H1 (cell line): ENCODE measurements around the gene GRAMD1B. TPM values are rescaled to one million over a fixed set of nuclear protein-coding genes. Genes with fewer than 3 reads are reported as not detected.

Source experiments
- CTCF ChIA-PET: fragments of 300-600 bp; sonication (Branson Sonifier 250); formaldehyde crosslinking; loops from one replicate; lab custom pipeline; 2021; ENCODE audit not compliant: partially characterized antibody; lab: Charles Lee
- POLR2A ChIA-PET: fragments of 300-600 bp; sonication (Branson Sonifier 250); formaldehyde crosslinking; loops from one replicate; lab custom pipeline; 2021; ENCODE audit warnings: inconsistent platforms; ENCODE audit not compliant: partially characterized antibody; lab: Charles Lee
- DNase-seq, 2 experiments: peaks; one replicate each; pipeline versions ENCODE4 v3.0.0 to v3.0.0-alpha.2; 2010 to 2022; ENCODE audit warnings: low spot score in 2 of 2, low read depth in 1 of 2, mixed read lengths in 1 of 2
- FAIRE-seq: peaks from 2 replicates; lab custom pipeline; 2011; peaks lifted over from hg19 to GRCh38; lab: Jason Lieb, UNC
- H2AFZ ChIP-seq: 2 replicates; pipeline ENCODE4 v1.8.1; 2012; ENCODE audit warnings: low read length, inconsistent platforms
- H2AK5ac ChIP-seq: 2 replicates; pipeline ENCODE4 v1.6.1; 2013; ENCODE audit warnings: low read depth, low read length
- H2BK120ac ChIP-seq: replicated peaks from 2 replicates; pipeline ENCODE3; 2013; ENCODE audit warnings: low read depth, low read length, inconsistent platforms
- H2BK12ac ChIP-seq: 2 replicates; pipeline ENCODE4 v1.6.1; 2013; ENCODE audit warnings: low read depth, low read length
- H2BK15ac ChIP-seq: 2 replicates; pipeline ENCODE4 v1.6.1; 2013; ENCODE audit warnings: low read length
- H2BK20ac ChIP-seq: 2 replicates; pipeline ENCODE4 v1.6.1; 2013; ENCODE audit warnings: low read length
- H2BK5ac ChIP-seq: 2 replicates; pipeline ENCODE4 v1.6.1; 2013; ENCODE audit warnings: low read depth, low read length
- H3K14ac ChIP-seq: 2 replicates; pipeline ENCODE4 v1.6.1; 2013; ENCODE audit warnings: inconsistent platforms; ENCODE audit not compliant: insufficient read length
- H3K18ac ChIP-seq: 2 replicates; pipeline ENCODE4 v1.6.1; 2013; ENCODE audit warnings: low read length; ENCODE audit errors: extremely low read depth
- H3K23ac ChIP-seq: 2 replicates; pipeline ENCODE4 v1.6.1; 2013; ENCODE audit warnings: inconsistent platforms; ENCODE audit not compliant: insufficient read length
- H3K23me2 ChIP-seq: 2 replicates; pipeline ENCODE4 v1.6.1; 2013; ENCODE audit warnings: low read depth, low read length
- H3K27ac ChIP-seq: 2 replicates; pipeline ENCODE4 v1.6.1; 2011; ENCODE audit warnings: low read depth, low read length, inconsistent platforms
- H3K27me3 ChIP-seq, 4 experiments: replicated peaks in 1 of 4; 1 replicate in 1 of 4; 2 replicates in 3 of 4; pipeline versions ENCODE4 v1.6.1 to v1.8.1; 2011 to 2013; ENCODE audit warnings: low read length in 3 of 4, mild to moderate bottlenecking in 3 of 4, inconsistent platforms in 2 of 4, mixed read lengths in 2 of 4, moderate library complexity in 1 of 4; ENCODE audit not compliant: control insufficient read depth in 3 of 4, insufficient read depth in 3 of 4; ENCODE audit errors: extremely low read depth in 1 of 4
- H3K36me3 ChIP-seq, 4 experiments: 2 replicates each; pipeline versions ENCODE4 v1.6.1 to v1.8.1; 2011 to 2013; ENCODE audit warnings: mild to moderate bottlenecking in 4 of 4, low read length in 3 of 4, moderate library complexity in 2 of 4, control low read depth in 1 of 4, inconsistent platforms in 1 of 4; ENCODE audit not compliant: insufficient read depth in 4 of 4, control insufficient read depth in 2 of 4
- H3K4ac ChIP-seq: replicated peaks from 2 replicates; pipeline ENCODE3; 2013; ENCODE audit warnings: low read length, low read depth, mixed read lengths, inconsistent platforms; ENCODE audit not compliant: insufficient read length
- H3K4me1 ChIP-seq, 4 experiments: replicated peaks in 1 of 4; 1 replicate in 1 of 4; 2 replicates in 3 of 4; pipeline versions ENCODE4 v1.6.1 to v1.8.1; 2011 to 2013; ENCODE audit warnings: low read length in 3 of 4, inconsistent platforms in 2 of 4, mixed read lengths in 1 of 4; ENCODE audit not compliant: insufficient read depth in 4 of 4, control insufficient read depth in 3 of 4
- H3K4me2 ChIP-seq, 2 experiments: 2 replicates each; pipeline versions ENCODE4 v1.6.1 to v1.8.1; 2011 to 2013; ENCODE audit warnings: low read depth in 2 of 2, low read length in 2 of 2, control low read depth in 1 of 2, inconsistent platforms in 1 of 2, mild to moderate bottlenecking in 1 of 2; ENCODE audit not compliant: insufficient read depth in 1 of 2
- H3K4me3 ChIP-seq, 4 experiments: fragments of 200-600, 300-600 bp in 1 of 4; sonication (generic), shearing (Covaris generic), sonication (Bioruptor Twin) in 1 of 4; 2 replicates each; pipeline versions ENCODE4 v1.5.1 to v1.8.1; 2011 to 2016; ENCODE audit warnings: low read length in 4 of 4, low read depth in 3 of 4, control low read depth in 2 of 4, inconsistent platforms in 2 of 4, mild to moderate bottlenecking in 2 of 4, mixed read lengths in 1 of 4, moderate library complexity in 1 of 4; ENCODE audit not compliant: insufficient read depth in 2 of 4; ENCODE audit errors: extremely low read depth in 1 of 4
- H3K56ac ChIP-seq: replicated peaks from 2 replicates; pipeline ENCODE3; 2013; ENCODE audit warnings: low read depth, mild to moderate bottlenecking, mixed read lengths, low read length, inconsistent platforms; ENCODE audit not compliant: insufficient read length
- H3K79me1 ChIP-seq: 2 replicates; pipeline ENCODE4 v1.6.1; 2013; ENCODE audit warnings: low read depth, low read length, control low read depth
- H3K79me2 ChIP-seq, 2 experiments: 2 replicates each; pipeline versions ENCODE4 v1.6.1 to v1.8.1; 2012 to 2013; ENCODE audit warnings: low read length in 2 of 2, mild to moderate bottlenecking in 2 of 2, inconsistent platforms in 1 of 2; ENCODE audit not compliant: insufficient read depth in 2 of 2, control insufficient read depth in 1 of 2
- H3K9ac ChIP-seq, 4 experiments: replicated peaks in 1 of 4; 1 replicate in 1 of 4; 2 replicates in 3 of 4; pipeline versions ENCODE4 v1.6.1 to v1.8.1; 2011 to 2013; ENCODE audit warnings: low read depth in 3 of 4, low read length in 3 of 4, control low read depth in 2 of 4, mild to moderate bottlenecking in 2 of 4, moderate library complexity in 2 of 4, inconsistent platforms in 1 of 4; ENCODE audit errors: extremely low read depth in 1 of 4
- H3K9me3 ChIP-seq, 2 experiments: 2 replicates each; pipeline versions ENCODE4 v1.6.1 to v1.8.1; 2012 to 2013; ENCODE audit warnings: mild to moderate bottlenecking in 2 of 2, moderate library complexity in 2 of 2, control low read depth in 1 of 2, inconsistent platforms in 1 of 2, low read depth in 1 of 2, low read length in 1 of 2, mixed read lengths in 1 of 2; ENCODE audit not compliant: insufficient read depth in 2 of 2
- H4K20me1 ChIP-seq, 2 experiments: replicated peaks in 1 of 2; 2 replicates each; pipeline versions ENCODE3 to v1.8.1; 2011 to 2013; ENCODE audit warnings: inconsistent platforms in 2 of 2, low read length in 2 of 2, mild to moderate bottlenecking in 1 of 2; ENCODE audit not compliant: insufficient read depth in 2 of 2, control insufficient read depth in 1 of 2
- H4K5ac ChIP-seq: 2 replicates; pipeline ENCODE4 v1.6.1; 2013; ENCODE audit warnings: low read length, low read depth, mixed read lengths, inconsistent platforms; ENCODE audit not compliant: insufficient read length
- H4K8ac ChIP-seq: 2 replicates; pipeline ENCODE4 v1.8.0; 2013; ENCODE audit warnings: mild to moderate bottlenecking, moderate library complexity, low read length, inconsistent platforms; ENCODE audit not compliant: insufficient read depth; ENCODE audit errors: extremely low read depth
- H4K91ac ChIP-seq: replicated peaks from 2 replicates; pipeline ENCODE3; 2013; ENCODE audit warnings: low read length, mixed read lengths, inconsistent platforms; ENCODE audit not compliant: insufficient read length
- HDAC2 ChIP-seq, 2 experiments: fragments of 300-600 bp in 1 of 2; sonication (generic) in 1 of 2; IDR thresholded peaks; 2 replicates each; pipeline ENCODE4 v1.6.1; 2011 to 2012; ENCODE audit warnings: low read depth in 2 of 2, low read length in 2 of 2, mild to moderate bottlenecking in 2 of 2, moderate library complexity in 2 of 2, borderline replicate concordance in 1 of 2, inconsistent platforms in 1 of 2
- JUND ChIP-seq: IDR thresholded peaks from 2 replicates; pipeline ENCODE4 v1.6.1; 2011; ENCODE audit warnings: mild to moderate bottlenecking, improper control_type of control experiment, low read length
- PHF8 ChIP-seq: fragments of 200-600 bp; sonication (generic); conservative IDR thresholded peaks from 2 replicates; pipeline ENCODE4 v1.7.1; 2012; ENCODE audit warnings: low read depth, mild to moderate bottlenecking, inconsistent platforms, low read length, moderate library complexity
- POLR2A ChIP-seq, 2 experiments: IDR thresholded peaks; 1 replicate in 1 of 2; 2 replicates in 1 of 2; pipeline ENCODE4 v1.6.1; 2011; ENCODE audit warnings: low read depth in 2 of 2, low read length in 2 of 2, mild to moderate bottlenecking in 2 of 2; ENCODE audit errors: control extremely low read depth in 1 of 2
- RXRA ChIP-seq: IDR thresholded peaks from 2 replicates; pipeline ENCODE4 v1.6.1; 2011; ENCODE audit warnings: low read depth, mild to moderate bottlenecking, low read length, moderate library complexity; ENCODE audit not compliant: insufficient read depth
- SP4 ChIP-seq: IDR thresholded peaks from 2 replicates; pipeline ENCODE4 v1.6.1; 2012; ENCODE audit warnings: low read length, inconsistent platforms
- TAF1 ChIP-seq: IDR thresholded peaks from 2 replicates; pipeline ENCODE4 v1.6.1; 2011; ENCODE audit warnings: mild to moderate bottlenecking, low read depth, low read length
- TAF7 ChIP-seq: optimal IDR thresholded peaks from 2 replicates; pipeline ENCODE3; 2011; ENCODE audit warnings: low read depth, mild to moderate bottlenecking, inconsistent platforms, low read length, moderate library complexity, borderline replicate concordance
- WGBS, 2 experiments: shearing (Covaris generic) in 1 of 2; methylation state at CpG; one replicate each; pipeline versions ENCODE4 v1.1.6 to v1.1.7; 2013 to 2015; ENCODE audit warnings: low lambda C conversion rate in 2 of 2, mixed read lengths in 2 of 2, inconsistent platforms in 1 of 2, low coverage in 1 of 2, missing lambda C conversion rate in 1 of 2; ENCODE audit not compliant: insufficient replicate concordance in 2 of 2, insufficient coverage in 1 of 2, insufficient read length in 1 of 2; ENCODE audit errors: extremely low coverage in 1 of 2, missing lambda C conversion rate in 1 of 2; 5-methylcytosine and 5-hydroxymethylcytosine counted together
- polyA plus RNA-seq, 7 experiments: library from polyadenylated mRNA; depleted of rRNA in 3 of 7; stranded (reverse) in 5 of 7; unstranded in 2 of 7; fragments of >200 nt in 5 of 7; fragments of 200-250 nt in 2 of 7; gene quantifications; 1 replicate in 5 of 7; 2 replicates in 1 of 7; 4 replicates in 1 of 7; pipeline versions ENCODE4 v1.2.1 to v1.2.3, GENCODE V29; 2011 to 2013; ENCODE audit warnings: missing spikeins in 2 of 7, mixed read lengths in 2 of 7
- total RNA-seq: library from RNA; stranded (reverse); fragmentation: NEBNext Ultra II Directional; extraction: Animal tissue kit (Norgen Biotek cat#: 25700); gene quantifications from 2 replicates; pipeline ENCODE4 v1.2.1, GENCODE V29; 2021
- TF ChIP-seq, protein P1 (sequence below): IDR thresholded peaks from 2 replicates; pipeline ENCODE4 v1.6.1; 2011; ENCODE audit warnings: low read length, improper control_type of control experiment

The GRAMD1B gene
- total and polyA plus RNA-seq, 2 of the 8 experiments (the other 6 are each of a cell fraction or from before 2014, with no cell fraction given), result 10.1 to 21.2 TPM

DNA sequence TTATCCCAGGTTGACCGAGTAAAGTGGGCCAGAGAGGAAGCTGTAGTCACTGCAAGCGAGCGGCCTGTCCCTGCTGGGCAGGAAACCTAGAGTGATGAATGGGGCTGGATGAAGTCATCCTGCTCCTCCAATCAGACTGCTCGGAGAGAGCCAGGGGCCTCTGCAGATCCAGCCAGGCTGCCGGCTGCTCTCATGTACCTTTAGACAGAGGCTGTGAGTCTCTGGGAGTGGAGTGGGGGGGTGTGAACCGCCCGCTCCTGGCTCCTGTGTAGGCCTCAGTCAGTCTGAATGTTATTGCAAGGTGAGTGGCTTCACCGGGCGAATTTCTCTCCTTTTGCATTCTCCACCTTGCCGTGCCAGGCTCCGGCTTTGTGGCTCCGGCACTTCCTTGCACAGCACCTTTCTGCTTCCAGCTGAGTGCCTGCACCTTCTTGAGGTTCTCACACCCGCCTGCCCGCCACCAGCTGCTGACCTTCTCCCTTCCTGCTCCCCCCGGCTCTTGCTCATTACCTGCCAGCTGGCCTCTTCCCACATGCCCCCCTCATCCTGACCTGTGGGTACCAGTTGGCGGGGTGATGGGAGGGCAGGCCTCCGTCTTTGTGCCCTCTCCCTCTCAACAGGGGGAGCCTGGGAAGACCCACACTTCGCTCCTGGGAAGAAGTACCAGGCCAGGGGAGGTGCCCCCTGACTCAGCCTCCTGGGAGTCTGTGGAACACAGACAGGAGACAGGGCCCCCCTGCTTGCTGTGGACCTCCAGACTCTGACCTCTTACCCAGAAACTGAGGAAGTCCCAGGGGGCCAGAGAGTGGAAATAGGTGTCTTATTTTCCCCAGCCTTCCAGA lies 79.9 kb downstream of the GRAMD1B start:
- Histone ChIP-seq H3K18ac (no peak overlapping the region), H2BK120ac (peak overlapping the region; percentile 18), H3K27ac (0 out of 2 replicates have a peak overlapping the region, but pooled peaks have one; percentile 3), H4K20me1 (no peaks in the 10 kb centered on the region), H2BK15ac (0 out of 2 replicates have a peak overlapping the region, but pooled peaks have one; percentile 8), H3K23me2 (peaks cover 2% of the 10 kb centered on the region; the same call in 1 of the 2 replicates), H3K23ac (no peak overlapping the region), H3K27me3 (no peaks in the 10 kb centered on the region), H3K9ac (no peak overlapping the region; a peak in 1 of 7 replicates), H3K4me2 (peak overlapping the region in 1 of 2 experiments; percentile 21; a peak in 1 of 4 replicates), H3K36me3 (no peaks in the 10 kb centered on the region), H3K79me1 (peaks cover 2% of the 10 kb centered on the region), H4K5ac (no peak overlapping the region), H4K8ac (peak overlapping the region; percentile 81), H3K4me3 (no peak overlapping the region), H2AK5ac (peak overlapping the region; percentile 97; the same call in 1 of the 2 replicates), H4K91ac (no peak overlapping the region), H3K14ac (no peak overlapping the region), H2AFZ (no peak overlapping the region), H2BK20ac (no peak overlapping the region), H3K56ac (no peak overlapping the region), H3K9me3 (no peaks in the 10 kb centered on the region), H3K4ac (peak overlapping the region; percentile 46), H3K4me1 (peaks cover 3 to 23% (median 17%) of the 10 kb centered on the region in 4 experiments), H2BK5ac (peak overlapping the region; percentile 54; the same call in 1 of the 2 replicates), H3K79me2 (no peaks in the 10 kb centered on the region; a peak in 1 of 4 replicates), H2BK12ac (0 out of 2 replicates have a peak overlapping the region, but pooled peaks have one; percentile 88)
- 63% methylated on average over 16 of the region's 18 CpGs; no CpG with 5 or more reads in 1 of the 2 experiments for WGBS, 2 experiments
- peak; percentile 48 for FAIRE-seq
- ChIA-PET CTCF (interaction anchor here (0.7 to 6.1 kb wide), 17 partner anchors 8 to 195 kb away, joined by 3 to 115 read pairs (median 3); no protein-coding TSS in a partner anchor), POLR2A (interaction anchor here (1.0 to 1.6 kb wide), 3 partner anchors 9 to 72 kb away, joined by 3 to 4 read pairs (median 4); no protein-coding TSS in a partner anchor)
- peak; percentile 50 to 65 for DNase-seq
- TF ChIP-seq HDAC2 (IDR thresholded peaks at IDR 0.05; ENCODE audit: borderline replicate concordance in 1 of 2, low read depth in 2 of 2, low read length in 2 of 2) (no peak), POLR2A (IDR thresholded peaks at IDR 0.05; ENCODE audit: control extremely low read depth in 1 of 2, low read depth in 2 of 2, low read length in 2 of 2) (no peak), PHF8 (no peak), JUND (peak; percentile 51; the same call in 1 of the 2 replicates), RXRA (no peak), TAF1 (peak; percentile 30; the same call in 1 of the 2 replicates), SP4 (no peak), TAF7 (no peak)
- TF ChIP-seq, protein P1, sequence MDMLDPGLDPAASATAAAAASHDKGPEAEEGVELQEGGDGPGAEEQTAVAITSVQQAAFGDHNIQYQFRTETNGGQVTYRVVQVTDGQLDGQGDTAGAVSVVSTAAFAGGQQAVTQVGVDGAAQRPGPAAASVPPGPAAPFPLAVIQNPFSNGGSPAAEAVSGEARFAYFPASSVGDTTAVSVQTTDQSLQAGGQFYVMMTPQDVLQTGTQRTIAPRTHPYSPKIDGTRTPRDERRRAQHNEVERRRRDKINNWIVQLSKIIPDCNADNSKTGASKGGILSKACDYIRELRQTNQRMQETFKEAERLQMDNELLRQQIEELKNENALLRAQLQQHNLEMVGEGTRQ, result no peak
